Fibroblast of villous mesenchyme (primary cell): Measurements from ENCODE around the gene DENND6A. TPM values are rescaled to one million over a fixed set of nuclear protein-coding genes. Genes with fewer than 3 reads are reported as not detected.
"Not testable (repeated sequence)": the region's sequence is repeated elsewhere in the genome, so short reads cannot be mapped to it uniquely, and the experiment has no call there.

Source experiments
- DNase-seq: peaks from one replicate; pipeline ENCODE4 v3.0.0-alpha.2; 2010; ENCODE audit warnings: low read depth
- H3K4me3 ChIP-seq: 2 replicates; pipeline ENCODE4 v1.5.1; 2011; ENCODE audit warnings: low read depth, mild to moderate bottlenecking, low read length
- total RNA-seq: library from RNA; depleted of rRNA; stranded (reverse); fragments of >200 nt; gene quantifications from 2 replicates; pipeline ENCODE4 v1.2.3, GENCODE V29; 2012
- TF ChIP-seq, protein P1 (sequence below): IDR thresholded peaks from 2 replicates; pipeline ENCODE4 v1.5.1; 2012; ENCODE audit warnings: low read depth, mild to moderate bottlenecking, low read length; ENCODE audit not compliant: insufficient read depth

DENND6A gene
- total RNA-seq, 1 donor: 33.2 TPM

DNA sequence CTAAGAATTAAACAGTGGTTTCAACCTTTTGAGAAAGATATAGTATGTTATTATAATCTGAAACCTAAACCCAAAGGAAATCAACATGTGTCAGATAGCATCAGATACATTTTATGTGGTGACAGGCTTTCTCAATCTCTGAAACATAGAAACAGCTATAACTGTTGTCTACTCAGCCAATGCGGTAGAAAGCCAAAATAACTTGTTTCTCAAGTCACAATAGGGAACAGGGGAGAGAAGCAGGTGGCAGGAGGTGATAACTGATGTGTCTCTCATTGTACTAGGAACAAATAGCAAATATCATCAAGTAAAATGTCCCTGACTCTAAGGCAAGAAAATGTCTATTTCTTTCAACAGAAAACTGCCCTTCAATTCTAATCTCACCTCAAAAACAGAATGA is 38.6 kb downstream of the DENND6A start:
- TF ChIP-seq, protein P1, sequence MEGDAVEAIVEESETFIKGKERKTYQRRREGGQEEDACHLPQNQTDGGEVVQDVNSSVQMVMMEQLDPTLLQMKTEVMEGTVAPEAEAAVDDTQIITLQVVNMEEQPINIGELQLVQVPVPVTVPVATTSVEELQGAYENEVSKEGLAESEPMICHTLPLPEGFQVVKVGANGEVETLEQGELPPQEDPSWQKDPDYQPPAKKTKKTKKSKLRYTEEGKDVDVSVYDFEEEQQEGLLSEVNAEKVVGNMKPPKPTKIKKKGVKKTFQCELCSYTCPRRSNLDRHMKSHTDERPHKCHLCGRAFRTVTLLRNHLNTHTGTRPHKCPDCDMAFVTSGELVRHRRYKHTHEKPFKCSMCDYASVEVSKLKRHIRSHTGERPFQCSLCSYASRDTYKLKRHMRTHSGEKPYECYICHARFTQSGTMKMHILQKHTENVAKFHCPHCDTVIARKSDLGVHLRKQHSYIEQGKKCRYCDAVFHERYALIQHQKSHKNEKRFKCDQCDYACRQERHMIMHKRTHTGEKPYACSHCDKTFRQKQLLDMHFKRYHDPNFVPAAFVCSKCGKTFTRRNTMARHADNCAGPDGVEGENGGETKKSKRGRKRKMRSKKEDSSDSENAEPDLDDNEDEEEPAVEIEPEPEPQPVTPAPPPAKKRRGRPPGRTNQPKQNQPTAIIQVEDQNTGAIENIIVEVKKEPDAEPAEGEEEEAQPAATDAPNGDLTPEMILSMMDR: no peak
- no peak overlapping the region for H3K4me3 ChIP-seq
- DNase-seq: no peak

DNA sequence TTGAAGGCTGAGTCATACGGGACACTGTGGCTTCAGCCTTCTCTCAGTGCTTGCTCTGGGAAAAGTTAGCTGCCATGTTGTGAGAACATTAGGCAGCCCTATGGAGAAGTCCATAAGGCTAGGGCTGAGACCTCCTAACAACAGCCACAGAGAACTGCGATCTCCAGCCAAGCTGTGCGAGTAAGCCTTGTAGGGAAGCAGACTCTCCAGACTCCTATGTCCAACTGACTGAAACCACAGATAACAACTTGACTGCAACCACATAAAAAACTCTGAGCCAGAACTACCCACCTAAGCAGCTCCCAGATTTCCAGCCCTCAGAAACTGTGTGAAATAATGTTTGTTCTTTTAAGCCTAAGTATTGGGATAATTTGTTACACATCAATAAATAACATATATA is 40.7 kb downstream of the DENND6A start:
- no peak overlapping the region for H3K4me3 ChIP-seq
- TF ChIP-seq, protein P1: no peak
- DNase-seq: no peak

DNA sequence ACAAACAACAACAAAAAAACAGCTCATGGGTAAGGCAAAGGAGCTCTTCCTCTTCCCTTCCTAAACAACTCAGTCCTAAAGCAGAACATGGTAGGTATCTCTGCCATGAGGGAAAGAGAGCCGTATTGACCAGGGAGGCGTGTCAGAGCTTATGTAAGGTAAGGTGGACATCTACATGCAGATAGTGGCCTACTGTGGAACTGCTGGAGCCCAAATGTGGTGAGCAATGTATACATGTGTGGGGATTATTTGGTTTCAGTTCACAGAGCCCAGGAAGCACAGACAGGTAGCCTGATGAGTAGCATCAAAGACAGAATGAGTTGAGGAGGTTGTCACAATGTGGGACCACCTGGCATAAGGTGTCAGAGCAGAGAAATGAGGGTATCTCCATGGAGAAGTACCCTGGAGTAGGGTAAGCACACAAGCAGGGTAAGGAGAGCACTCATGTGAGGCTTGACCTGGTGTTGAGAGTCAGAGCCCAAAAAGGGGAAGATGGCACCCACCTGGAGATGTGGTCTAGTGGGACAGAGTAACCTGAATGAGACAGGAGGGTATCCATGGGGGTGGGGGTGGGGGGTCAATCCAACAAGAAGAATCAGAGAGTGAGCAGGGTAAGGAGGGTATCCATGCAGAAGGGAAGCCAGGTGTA is 45.5 kb downstream of the DENND6A start:
- TF ChIP-seq, protein P1: no peak
- no peak overlapping the region for H3K4me3 ChIP-seq
- no peak for DNase-seq

DNA sequence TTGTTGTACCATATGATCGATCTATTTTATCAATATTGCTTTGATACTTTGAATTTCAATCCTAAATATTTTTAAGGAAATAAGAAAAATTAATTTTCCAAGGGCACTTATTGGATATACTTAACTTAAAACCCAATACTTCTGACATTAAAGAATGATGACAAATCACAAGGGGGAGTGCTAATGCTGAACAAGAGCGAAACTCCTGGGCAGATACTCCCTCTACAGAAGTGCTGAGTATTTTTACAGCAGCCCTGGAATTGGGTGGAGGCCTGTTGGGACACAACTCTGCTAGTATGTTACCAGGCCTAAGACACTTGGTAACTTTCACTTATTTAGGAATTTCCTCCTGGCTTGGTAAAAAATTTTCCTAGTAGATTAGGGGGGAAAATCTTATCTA is 46.2 kb downstream of the DENND6A start:
- TF ChIP-seq, protein P1: peak; percentile 21
- H3K4me3 ChIP-seq: no peak overlapping the region
- DNase-seq: peak; percentile 69

DNA sequence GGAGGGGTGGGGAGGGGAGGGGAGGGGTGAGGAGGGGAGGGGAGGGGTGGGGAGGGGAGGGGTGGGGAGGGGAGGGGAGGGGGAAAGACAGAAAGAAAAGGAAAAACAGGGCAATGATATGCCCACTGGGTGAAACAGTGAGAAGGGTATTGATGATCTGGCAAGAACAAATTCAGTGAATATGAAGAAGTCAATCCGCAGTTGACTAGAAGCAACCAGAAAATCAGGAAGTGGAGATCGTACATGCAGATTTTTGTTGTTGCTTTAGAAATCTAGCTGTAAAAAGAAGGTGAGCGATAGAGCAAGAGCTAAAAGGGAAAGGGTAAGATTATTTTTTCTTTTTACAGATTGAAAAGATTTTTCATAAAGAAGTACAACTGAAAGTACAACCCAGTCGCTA is 48.1 kb downstream of the DENND6A start:
- H3K4me3 ChIP-seq: no peak overlapping the region
- no peak for DNase-seq
- TF ChIP-seq, protein P1: no peak

DNA sequence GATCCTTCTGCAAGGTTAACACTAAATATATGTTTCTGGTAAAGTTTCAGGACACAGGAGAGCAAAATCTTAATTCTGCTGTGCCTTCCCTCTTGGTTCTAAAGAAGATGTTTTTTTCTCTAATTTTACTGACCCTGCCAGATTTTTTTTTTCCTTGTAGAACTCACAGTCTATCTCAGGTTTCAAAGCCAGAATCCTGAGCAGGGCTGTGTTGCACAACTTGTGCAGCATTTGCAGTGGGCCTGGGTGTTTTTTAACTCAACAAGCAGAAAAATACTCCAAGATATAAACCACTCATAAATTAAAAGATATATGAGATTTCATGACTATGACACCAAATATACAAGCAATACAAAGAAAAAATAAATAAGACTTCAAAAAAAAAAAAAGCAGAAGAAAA is 55.5 kb downstream of the DENND6A start:
- H3K4me3 ChIP-seq: no peak overlapping the region
- TF ChIP-seq, protein P1: no peak
- DNase-seq: peak; percentile 33

DNA sequence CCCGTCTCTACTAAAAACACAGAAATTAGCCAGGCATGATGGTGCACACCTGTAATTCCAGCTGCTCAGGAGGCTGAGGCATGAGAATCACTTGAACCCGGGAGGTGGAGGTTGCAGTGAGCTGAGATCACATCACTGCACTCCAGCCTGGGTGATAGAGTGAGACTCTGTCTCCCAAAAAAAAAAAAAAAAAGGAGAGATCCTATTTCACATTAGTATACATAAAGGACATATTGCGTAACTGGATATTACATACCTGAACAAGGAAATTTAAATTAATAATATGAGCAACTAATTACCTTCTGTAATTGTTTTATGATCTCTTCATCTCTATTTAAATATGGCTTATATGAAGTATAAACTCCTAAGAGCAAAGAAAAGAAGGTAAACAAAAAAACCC is 58.6 kb downstream of the DENND6A start:
- DNase-seq, H3K4me3 ChIP-seq: not testable (repeated sequence)
